ENCODE measurements around the gene FGF14. TPM values are rescaled to one million over a fixed set of nuclear protein-coding genes. Genes with fewer than 3 reads are reported as not detected.

FGF14 gene
- total RNA-seq, 1 experiment from 2014 or later, result 0.22 TPM

DNA sequence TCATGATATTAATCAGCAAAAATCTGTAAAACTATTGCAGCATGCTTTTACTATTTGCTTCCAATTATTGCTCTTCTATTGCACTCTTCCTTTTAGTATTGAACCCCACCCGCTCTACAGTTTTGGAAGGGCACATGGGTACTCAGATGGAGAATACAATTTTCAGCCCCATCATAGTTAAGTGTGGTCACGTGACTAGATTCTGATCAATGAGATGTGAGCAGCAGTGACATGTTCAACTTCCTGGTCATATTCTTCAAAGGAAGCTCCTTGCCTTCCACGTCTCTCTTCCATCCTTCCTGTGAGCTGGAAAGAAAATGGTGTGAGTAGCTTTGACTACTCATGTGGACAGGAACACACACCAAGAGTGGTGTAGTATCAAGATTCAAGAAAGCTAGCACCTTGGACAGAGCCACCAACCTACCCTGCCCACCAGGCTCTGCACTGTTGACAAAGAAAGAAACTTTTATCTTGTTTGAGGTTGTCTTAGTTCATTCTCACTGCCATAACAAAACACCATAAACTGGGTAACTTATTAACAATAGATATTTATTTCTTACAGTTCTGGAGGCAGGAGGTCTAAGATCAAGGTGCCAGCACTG lies 3.8 kb upstream of the FGF14 start:
- peak; percentile 32 for DNase-seq
- Mint-ChIP-seq H3K4me3 (no peak overlapping the region), H3K4me1 (peaks cover 19 to 25% of the 10 kb centered on the region in 2 experiments), H3K27me3 (ENCODE audit: low read depth) (peaks cover 46% of the 10 kb centered on the region), H3K9me3 (no peaks in the 10 kb centered on the region), H3K27ac (no peak overlapping the region), H3K36me3 (ENCODE audit: insufficient read depth in 1 of 3, low read depth in 3 of 3) (no peaks in the 10 kb centered on the region)
- H3K4me1 ChIP-seq (ENCODE audit: insufficient read depth, low read length), result peaks cover 4% of the 10 kb centered on the region; the same call in 1 of the 2 replicates
- no peaks in the 10 kb centered on the region for H3K79me2 ChIP-seq (ENCODE audit: insufficient read depth, low read length)
- no peak overlapping the region for H3T11ph ChIP-seq (ENCODE audit: low read length)
- no peak overlapping the region for H4K5ac ChIP-seq (ENCODE audit: insufficient read length, low read depth, low read length)
- H2BK5ac ChIP-seq (ENCODE audit: insufficient read length, low read length), result no peak overlapping the region
- peaks cover 11% of the 10 kb centered on the region for H3K23me2 ChIP-seq (ENCODE audit: insufficient read length, low read depth, low read length, poor library complexity, severe bottlenecking)
- H2BK20ac ChIP-seq (ENCODE audit: low read depth, low read length, poor library complexity, severe bottlenecking), result no peak overlapping the region
- no peaks in the 10 kb centered on the region for H4K20me1 ChIP-seq (ENCODE audit: control insufficient read depth, insufficient read depth, insufficient read length)
- no peak overlapping the region for H3K56ac ChIP-seq (ENCODE audit: insufficient read length, low read depth, low read length)
- no peak overlapping the region for H2AFZ ChIP-seq (ENCODE audit: low read length)
- H3K4me2 ChIP-seq (ENCODE audit: insufficient read depth, insufficient read length, low read length), result no peak overlapping the region
- H3K23ac ChIP-seq (ENCODE audit: insufficient read length, low read depth, low read length), result no peak overlapping the region
- H4K8ac ChIP-seq (replicated peaks; ENCODE audit: insufficient read length, low read depth, low read length), result no peak overlapping the region
- no peak overlapping the region for H2BK12ac ChIP-seq (ENCODE audit: insufficient read length, low read depth, low read length)
- peaks cover 9% of the 10 kb centered on the region; the same call in 1 of the 2 replicates for H3K27me3 ChIP-seq (ENCODE audit: insufficient read depth, low read length)
- no peaks in the 10 kb centered on the region for H3K9me3 ChIP-seq (ENCODE audit: control insufficient read depth, low read depth, low read length)
- TF ChIP-seq, protein P1, sequence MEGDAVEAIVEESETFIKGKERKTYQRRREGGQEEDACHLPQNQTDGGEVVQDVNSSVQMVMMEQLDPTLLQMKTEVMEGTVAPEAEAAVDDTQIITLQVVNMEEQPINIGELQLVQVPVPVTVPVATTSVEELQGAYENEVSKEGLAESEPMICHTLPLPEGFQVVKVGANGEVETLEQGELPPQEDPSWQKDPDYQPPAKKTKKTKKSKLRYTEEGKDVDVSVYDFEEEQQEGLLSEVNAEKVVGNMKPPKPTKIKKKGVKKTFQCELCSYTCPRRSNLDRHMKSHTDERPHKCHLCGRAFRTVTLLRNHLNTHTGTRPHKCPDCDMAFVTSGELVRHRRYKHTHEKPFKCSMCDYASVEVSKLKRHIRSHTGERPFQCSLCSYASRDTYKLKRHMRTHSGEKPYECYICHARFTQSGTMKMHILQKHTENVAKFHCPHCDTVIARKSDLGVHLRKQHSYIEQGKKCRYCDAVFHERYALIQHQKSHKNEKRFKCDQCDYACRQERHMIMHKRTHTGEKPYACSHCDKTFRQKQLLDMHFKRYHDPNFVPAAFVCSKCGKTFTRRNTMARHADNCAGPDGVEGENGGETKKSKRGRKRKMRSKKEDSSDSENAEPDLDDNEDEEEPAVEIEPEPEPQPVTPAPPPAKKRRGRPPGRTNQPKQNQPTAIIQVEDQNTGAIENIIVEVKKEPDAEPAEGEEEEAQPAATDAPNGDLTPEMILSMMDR (conservative IDR thresholded peaks at IDR 0.05), result no peak
- no peaks in the 10 kb centered on the region for H3K79me1 ChIP-seq (ENCODE audit: insufficient read depth, low read depth, low read length, poor library complexity, severe bottlenecking)
- WGBS (ENCODE audit: extremely low coverage, insufficient read length, low lambda C conversion rate), result no CpG with 5 or more reads among the region's 3 CpGs
- H4K91ac ChIP-seq (ENCODE audit: insufficient read length, low read depth, low read length), result no peak overlapping the region
- no peak overlapping the region for H3K27ac ChIP-seq (ENCODE audit: insufficient read length, low read depth, low read length)
- no peak overlapping the region for H2AK5ac ChIP-seq (ENCODE audit: insufficient read length, low read length)
- H3K9ac ChIP-seq (ENCODE audit: extremely low read depth, insufficient read length, low read length), result no peak overlapping the region
- H3K4ac ChIP-seq (ENCODE audit: low read depth, low read length), result no peak overlapping the region
- H2BK120ac ChIP-seq (ENCODE audit: low read depth, low read length, poor library complexity, severe bottlenecking), result no peak overlapping the region
- no peak overlapping the region for H3K14ac ChIP-seq (ENCODE audit: insufficient read depth, low read length)
- no peak overlapping the region for H3K18ac ChIP-seq (ENCODE audit: insufficient read length, low read depth, low read length)
- H2BK15ac ChIP-seq (ENCODE audit: low read depth, low read length), result no peak overlapping the region

All from H9 (cell line).